H9 (cell line): Measurements from ENCODE around the gene ARID1B. TPM values are rescaled to one million over a fixed set of nuclear protein-coding genes. Genes with fewer than 3 reads are reported as not detected.
A peak's percentile ranks its signal among the peaks of the same experiment; 100 is the strongest.

Source experiments
- DNase-seq: peaks from one replicate; pipeline ENCODE4 v3.0.0-alpha.2; 2017
- H2AFZ ChIP-seq: one replicate; pipeline ENCODE4 v1.6.1; 2013; ENCODE audit warnings: mild to moderate bottlenecking, low read length, control low read depth, moderate library complexity
- H2AK5ac ChIP-seq: 2 replicates; pipeline ENCODE4 v1.6.1; 2013; ENCODE audit warnings: low read length, control low read depth, mixed read lengths; ENCODE audit not compliant: insufficient read length
- H2BK120ac ChIP-seq: one replicate; pipeline ENCODE4 v1.6.1; 2013; ENCODE audit warnings: low read depth, mild to moderate bottlenecking, low read length, control low read depth, inconsistent platforms; ENCODE audit not compliant: poor library complexity, severe bottlenecking
- H2BK12ac ChIP-seq: 2 replicates; pipeline ENCODE4 v1.6.1; 2013; ENCODE audit warnings: low read length, control low read depth, mixed read lengths, low read depth; ENCODE audit not compliant: insufficient read length
- H2BK15ac ChIP-seq: 2 replicates; pipeline ENCODE4 v1.6.1; 2013; ENCODE audit warnings: low read depth, low read length, control low read depth
- H2BK20ac ChIP-seq: one replicate; pipeline ENCODE4 v1.6.1; 2013; ENCODE audit warnings: low read depth, mild to moderate bottlenecking, low read length, control low read depth, inconsistent platforms; ENCODE audit not compliant: poor library complexity, severe bottlenecking
- H2BK5ac ChIP-seq: 2 replicates; pipeline ENCODE4 v1.6.1; 2013; ENCODE audit warnings: low read length, control low read depth, mixed read lengths; ENCODE audit not compliant: insufficient read length
- H3K14ac ChIP-seq: 2 replicates; pipeline ENCODE4 v1.6.1; 2013; ENCODE audit warnings: low read length, control low read depth; ENCODE audit not compliant: insufficient read depth
- H3K18ac ChIP-seq: 2 replicates; pipeline ENCODE4 v1.6.1; 2013; ENCODE audit warnings: low read depth, mild to moderate bottlenecking, mixed read lengths, low read length, control low read depth; ENCODE audit not compliant: insufficient read length
- H3K23ac ChIP-seq: 2 replicates; pipeline ENCODE4 v1.6.1; 2013; ENCODE audit warnings: low read length, control low read depth, mixed read lengths, low read depth; ENCODE audit not compliant: insufficient read length
- H3K23me2 ChIP-seq: 2 replicates; pipeline ENCODE4 v1.6.1; 2013; ENCODE audit warnings: low read depth, mild to moderate bottlenecking, mixed read lengths, low read length, control low read depth; ENCODE audit not compliant: insufficient read length, poor library complexity, severe bottlenecking
- H3K27ac ChIP-seq: 2 replicates; pipeline ENCODE4 v1.5.1; 2013; ENCODE audit warnings: low read length, control low read depth, mixed read lengths, low read depth; ENCODE audit not compliant: insufficient read length
- H3K27me3 ChIP-seq: 2 replicates; pipeline ENCODE4 v1.6.1; 2013; ENCODE audit warnings: low read length, control low read depth, inconsistent platforms; ENCODE audit not compliant: insufficient read depth
- H3K4ac ChIP-seq: 2 replicates; pipeline ENCODE4 v1.6.1; 2013; ENCODE audit warnings: low read depth, mild to moderate bottlenecking, control low read depth, inconsistent platforms, low read length, moderate library complexity
- H3K4me1 ChIP-seq: 2 replicates; pipeline ENCODE4 v1.6.1; 2013; ENCODE audit warnings: low read length, control low read depth, inconsistent platforms; ENCODE audit not compliant: insufficient read depth
- H3K4me2 ChIP-seq: 2 replicates; pipeline ENCODE4 v1.6.1; 2013; ENCODE audit warnings: low read length, control low read depth, mixed read lengths; ENCODE audit not compliant: insufficient read length, insufficient read depth
- H3K56ac ChIP-seq: 2 replicates; pipeline ENCODE4 v1.6.1; 2013; ENCODE audit warnings: low read depth, mild to moderate bottlenecking, mixed read lengths, low read length, control low read depth; ENCODE audit not compliant: insufficient read length
- H3K79me1 ChIP-seq: 2 replicates; pipeline ENCODE4 v1.6.1; 2013; ENCODE audit warnings: low read depth, mild to moderate bottlenecking, moderate library complexity, low read length, control low read depth, inconsistent platforms; ENCODE audit not compliant: insufficient read depth, poor library complexity, severe bottlenecking
- H3K79me2 ChIP-seq: 2 replicates; pipeline ENCODE4 v1.6.1; 2013; ENCODE audit warnings: low read length, control low read depth, inconsistent platforms; ENCODE audit not compliant: insufficient read depth
- H3K9ac ChIP-seq: 2 replicates; pipeline ENCODE4 v1.6.1; 2013; ENCODE audit warnings: low read length, control low read depth, mixed read lengths; ENCODE audit not compliant: insufficient read length; ENCODE audit errors: extremely low read depth
- H3K9me3 ChIP-seq: one replicate; pipeline ENCODE4 v1.6.1; 2013; ENCODE audit warnings: low read depth, low read length, inconsistent platforms; ENCODE audit not compliant: control insufficient read depth
- H3T11ph ChIP-seq: one replicate; pipeline ENCODE4 v1.6.1; 2013; ENCODE audit warnings: mild to moderate bottlenecking, low read length, control low read depth, inconsistent platforms
- H4K20me1 ChIP-seq: one replicate; pipeline ENCODE4 v1.6.1; 2013; ENCODE audit not compliant: control insufficient read depth, insufficient read length, insufficient read depth
- H4K5ac ChIP-seq: 2 replicates; pipeline ENCODE4 v1.6.1; 2013; ENCODE audit warnings: low read depth, mild to moderate bottlenecking, mixed read lengths, low read length, control low read depth; ENCODE audit not compliant: insufficient read length
- H4K8ac ChIP-seq: replicated peaks from 2 replicates; pipeline ENCODE4 v1.6.1; 2013; ENCODE audit warnings: low read length, control low read depth, mixed read lengths, low read depth; ENCODE audit not compliant: insufficient read length
- H4K91ac ChIP-seq: 2 replicates; pipeline ENCODE4 v1.6.1; 2013; ENCODE audit warnings: low read depth, mild to moderate bottlenecking, moderate library complexity, mixed read lengths, low read length, control low read depth; ENCODE audit not compliant: insufficient read length
- H3K27ac Mint-ChIP-seq, 3 experiments: 2 replicates in 2 of 3; 3 replicates in 1 of 3; pipeline ENCODE4 v1.8.0; 2020 to 2021; ENCODE audit warnings: mixed read lengths in 3 of 3, mild to moderate bottlenecking in 1 of 3, moderate library complexity in 1 of 3
- H3K27me3 Mint-ChIP-seq: 2 replicates; pipeline ENCODE4 v1.8.0; 2021; ENCODE audit warnings: low read depth, mild to moderate bottlenecking, moderate library complexity, mixed read lengths
- H3K36me3 Mint-ChIP-seq, 3 experiments: 2 replicates in 2 of 3; 3 replicates in 1 of 3; pipeline ENCODE4 v1.8.0; 2020 to 2021; ENCODE audit warnings: low read depth in 3 of 3, mixed read lengths in 3 of 3; ENCODE audit not compliant: insufficient read depth in 1 of 3
- H3K4me1 Mint-ChIP-seq, 2 experiments: 2 replicates each; pipeline ENCODE4 v1.8.0; 2020; ENCODE audit warnings: mixed read lengths in 2 of 2
- H3K4me3 Mint-ChIP-seq, 2 experiments: 2 replicates in 1 of 2; 3 replicates in 1 of 2; pipeline ENCODE4 v1.8.0; 2020 to 2021; ENCODE audit warnings: mild to moderate bottlenecking in 2 of 2, mixed read lengths in 2 of 2, moderate library complexity in 1 of 2
- H3K9me3 Mint-ChIP-seq, 2 experiments: 2 replicates in 1 of 2; 3 replicates in 1 of 2; pipeline ENCODE4 v1.8.0; 2020; ENCODE audit warnings: mild to moderate bottlenecking in 2 of 2, mixed read lengths in 2 of 2, moderate library complexity in 1 of 2
- CTCF ChIP-seq: fragments of 200-600 bp; sonication (generic); conservative IDR thresholded peaks from 3 replicates; pipeline ENCODE4 v1.8.0; 2021; ENCODE audit warnings: antibody characterized with exemption, mild to moderate bottlenecking
- WGBS: extraction: QIAGEN DNeasy Blood & Tissue Kit; methylation state at CpG from one replicate; pipeline ENCODE4 v1.1.7; 2013; ENCODE audit warnings: missing lambda C conversion rate, low lambda C conversion rate, mixed read lengths; ENCODE audit not compliant: insufficient read length; ENCODE audit errors: extremely low coverage; 5-methylcytosine and 5-hydroxymethylcytosine counted together
- total RNA-seq: library from RNA; stranded (reverse); gene quantifications from 2 replicates; pipeline ENCODE4 v1.2.1, GENCODE V29; 2021

Gene ARID1B
- total RNA-seq, 1 experiment from 2014 or later = 88.2 TPM

- H2BK12ac ChIP-seq = no peak overlapping the region
- H4K20me1 ChIP-seq = no peaks in the 10 kb centered on the region
- no peak overlapping the region for H3K18ac ChIP-seq
- H3K23me2 ChIP-seq = no peaks in the 10 kb centered on the region
- H4K5ac ChIP-seq = no peak overlapping the region
- no peak overlapping the region for H2BK5ac ChIP-seq
- peaks cover 8% of the 10 kb centered on the region; the same call in 1 of the 2 replicates for H3K4me1 ChIP-seq
- H3K14ac ChIP-seq = no peak overlapping the region
- TF ChIP-seq CTCF = no peak
- H3K4me3 Mint-ChIP-seq = no peak overlapping the region
- H2BK120ac ChIP-seq = no peak overlapping the region
- peaks cover 11% of the 10 kb centered on the region for H3K79me1 ChIP-seq
- no peak overlapping the region for H3K4me2 ChIP-seq
- WGBS = no CpG with 5 or more reads among the region's 7 CpGs
- H3K23ac ChIP-seq = no peak overlapping the region
- H2BK20ac ChIP-seq = no peak overlapping the region
- H3T11ph ChIP-seq = no peak overlapping the region
- no peak overlapping the region for H2AFZ ChIP-seq
- H3K27me3 Mint-ChIP-seq = no peaks in the 10 kb centered on the region
- no peaks in the 10 kb centered on the region for H3K36me3 Mint-ChIP-seq
- no peak overlapping the region for H2BK15ac ChIP-seq
- DNase-seq = no peak
- no peak overlapping the region for H4K91ac ChIP-seq
- no peak overlapping the region for H2AK5ac ChIP-seq
- H3K79me2 ChIP-seq = peaks cover 37% of the 10 kb centered on the region; the same call in 1 of the 2 replicates
- H3K9me3 ChIP-seq = no peaks in the 10 kb centered on the region
- no peak overlapping the region for H4K8ac ChIP-seq
- H3K4me1 Mint-ChIP-seq = peaks cover 61 to 63% of the 10 kb centered on the region in 2 experiments
- H3K27ac ChIP-seq = no peak overlapping the region
- H3K4ac ChIP-seq = no peak overlapping the region
- H3K56ac ChIP-seq = no peak overlapping the region
- no peak overlapping the region for H3K9ac ChIP-seq
- H3K27ac Mint-ChIP-seq = peak overlapping the region in 1 of 3 experiments; percentile 52; a peak in 1 of 7 replicates
- H3K27me3 ChIP-seq = no peaks in the 10 kb centered on the region
- no peaks in the 10 kb centered on the region for H3K9me3 Mint-ChIP-seq
Observed at GRCh38 chr6:156862711-156863110, 85.5 kb downstream of the ARID1B start.
